Measurements from ENCODE around the gene GGACT. TPM values are rescaled to one million over a fixed set of nuclear protein-coding genes. Genes with fewer than 3 reads are reported as not detected.

Gene GGACT
- polyA plus RNA-seq, 1 donor from 2014 or later: 1.7 TPM

- TF ChIP-seq POLR2AphosphoS5 (IDR thresholded peaks at IDR 0.05) (no peak), MXI1 (conservative IDR thresholded peaks at IDR 0.05; ENCODE audit: poor library complexity, severe bottlenecking) (no peak), EP300 (conservative IDR thresholded peaks at IDR 0.05; ENCODE audit: poor library complexity, severe bottlenecking) (no peak), RAD21 (conservative IDR thresholded peaks at IDR 0.05) (no peak), TAF1 (IDR thresholded peaks at IDR 0.05; ENCODE audit: low read depth) (no peak), EZH2 (IDR thresholded peaks at IDR 0.05; ENCODE audit: borderline replicate concordance, insufficient read depth, low read length, poor library complexity, severe bottlenecking) (no peak), CTCF (IDR thresholded peaks at IDR 0.05; ENCODE audit: poor library complexity, severe bottlenecking) (no peak), SMC3 (conservative IDR thresholded peaks at IDR 0.05; ENCODE audit: poor library complexity) (no peak)
- TF ChIP-seq, protein P1, sequence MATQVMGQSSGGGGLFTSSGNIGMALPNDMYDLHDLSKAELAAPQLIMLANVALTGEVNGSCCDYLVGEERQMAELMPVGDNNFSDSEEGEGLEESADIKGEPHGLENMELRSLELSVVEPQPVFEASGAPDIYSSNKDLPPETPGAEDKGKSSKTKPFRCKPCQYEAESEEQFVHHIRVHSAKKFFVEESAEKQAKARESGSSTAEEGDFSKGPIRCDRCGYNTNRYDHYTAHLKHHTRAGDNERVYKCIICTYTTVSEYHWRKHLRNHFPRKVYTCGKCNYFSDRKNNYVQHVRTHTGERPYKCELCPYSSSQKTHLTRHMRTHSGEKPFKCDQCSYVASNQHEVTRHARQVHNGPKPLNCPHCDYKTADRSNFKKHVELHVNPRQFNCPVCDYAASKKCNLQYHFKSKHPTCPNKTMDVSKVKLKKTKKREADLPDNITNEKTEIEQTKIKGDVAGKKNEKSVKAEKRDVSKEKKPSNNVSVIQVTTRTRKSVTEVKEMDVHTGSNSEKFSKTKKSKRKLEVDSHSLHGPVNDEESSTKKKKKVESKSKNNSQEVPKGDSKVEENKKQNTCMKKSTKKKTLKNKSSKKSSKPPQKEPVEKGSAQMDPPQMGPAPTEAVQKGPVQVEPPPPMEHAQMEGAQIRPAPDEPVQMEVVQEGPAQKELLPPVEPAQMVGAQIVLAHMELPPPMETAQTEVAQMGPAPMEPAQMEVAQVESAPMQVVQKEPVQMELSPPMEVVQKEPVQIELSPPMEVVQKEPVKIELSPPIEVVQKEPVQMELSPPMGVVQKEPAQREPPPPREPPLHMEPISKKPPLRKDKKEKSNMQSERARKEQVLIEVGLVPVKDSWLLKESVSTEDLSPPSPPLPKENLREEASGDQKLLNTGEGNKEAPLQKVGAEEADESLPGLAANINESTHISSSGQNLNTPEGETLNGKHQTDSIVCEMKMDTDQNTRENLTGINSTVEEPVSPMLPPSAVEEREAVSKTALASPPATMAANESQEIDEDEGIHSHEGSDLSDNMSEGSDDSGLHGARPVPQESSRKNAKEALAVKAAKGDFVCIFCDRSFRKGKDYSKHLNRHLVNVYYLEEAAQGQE (IDR thresholded peaks at IDR 0.05; ENCODE audit: borderline replicate concordance): no peak
- Histone ChIP-seq H3K27ac (ENCODE audit: low read length) (no peak overlapping the region), H2AFZ (ENCODE audit: low read depth, low read length) (no peak overlapping the region), H3K79me2 (replicated peaks; ENCODE audit: insufficient read depth, low read length) (no peaks in the 10 kb centered on the region), H3K4me2 (ENCODE audit: low read length) (no peak overlapping the region), H3K27me3 (ENCODE audit: insufficient read depth, low read depth, low read length) (no peaks in the 10 kb centered on the region), H3K36me3 (ENCODE audit: insufficient read depth, low read length) (no peaks in the 10 kb centered on the region), H3F3A (ENCODE audit: insufficient read depth, low read length, poor library complexity, severe bottlenecking) (no peaks in the 10 kb centered on the region), H3K9me3 (ENCODE audit: low read length) (no peaks in the 10 kb centered on the region), H3K9ac (ENCODE audit: low read length) (no peak overlapping the region), H3K9me2 (ENCODE audit: insufficient read depth, low read length) (no peaks in the 10 kb centered on the region), H4K20me1 (ENCODE audit: insufficient read depth) (no peaks in the 10 kb centered on the region), H3K4me3 (ENCODE audit: low read length) (no peak overlapping the region)
Observed at GRCh38 chr13:100566543-100566942, 22.0 kb downstream of the GGACT start.

- Histone ChIP-seq H3K9ac (ENCODE audit: low read length) (no peak overlapping the region), H4K20me1 (ENCODE audit: insufficient read depth) (no peaks in the 10 kb centered on the region), H3K36me3 (ENCODE audit: insufficient read depth, low read length) (no peaks in the 10 kb centered on the region), H3K79me2 (replicated peaks; ENCODE audit: insufficient read depth, low read length) (no peaks in the 10 kb centered on the region), H3K4me2 (ENCODE audit: low read length) (no peak overlapping the region), H3F3A (ENCODE audit: insufficient read depth, low read length, poor library complexity, severe bottlenecking) (no peaks in the 10 kb centered on the region), H3K9me2 (ENCODE audit: insufficient read depth, low read length) (no peaks in the 10 kb centered on the region), H2AFZ (ENCODE audit: low read depth, low read length) (no peak overlapping the region), H3K9me3 (ENCODE audit: low read length) (no peaks in the 10 kb centered on the region), H3K27me3 (ENCODE audit: insufficient read depth, low read depth, low read length) (no peaks in the 10 kb centered on the region), H3K27ac (ENCODE audit: low read length) (no peak overlapping the region), H3K4me3 (ENCODE audit: low read length) (no peak overlapping the region)
- TF ChIP-seq, protein P1 (IDR thresholded peaks at IDR 0.05; ENCODE audit: borderline replicate concordance): no peak
- TF ChIP-seq RAD21 (conservative IDR thresholded peaks at IDR 0.05) (peak; percentile 48), SMC3 (conservative IDR thresholded peaks at IDR 0.05; ENCODE audit: poor library complexity) (peak; percentile 25), TAF1 (IDR thresholded peaks at IDR 0.05; ENCODE audit: low read depth) (no peak), POLR2AphosphoS5 (IDR thresholded peaks at IDR 0.05) (no peak), EP300 (conservative IDR thresholded peaks at IDR 0.05; ENCODE audit: poor library complexity, severe bottlenecking) (no peak), MXI1 (conservative IDR thresholded peaks at IDR 0.05; ENCODE audit: poor library complexity, severe bottlenecking) (no peak), CTCF (IDR thresholded peaks at IDR 0.05; ENCODE audit: poor library complexity, severe bottlenecking) (peak; percentile 38), EZH2 (IDR thresholded peaks at IDR 0.05; ENCODE audit: borderline replicate concordance, insufficient read depth, low read length, poor library complexity, severe bottlenecking) (no peak)
Observed at GRCh38 chr13:100565286-100565685, 23.3 kb downstream of the GGACT start.

Measured in neural cell (in vitro differentiated cells).